Ovary (tissue), 9 donors: ENCODE measurements around the gene RYR3. TPM values are rescaled to one million over a fixed set of nuclear protein-coding genes. Genes with fewer than 3 reads are reported as not detected.

ENCODE experiments used
- DNase-seq, 5 donors: peaks; one replicate each; pipeline ENCODE4 v3.0.0-alpha.2; 2019 to 2020
- H3K27ac ChIP-seq, 2 donors: fragments of 200-600 bp; one replicate each; pipeline versions ENCODE4 v1.5.1 to v1.8.0; 2019 to 2022
- H3K27me3 ChIP-seq: fragments of 200-600 bp; one replicate; pipeline ENCODE4 v1.8.0; 2022
- H3K36me3 ChIP-seq: fragments of 200-600 bp; sonication (generic); one replicate; pipeline ENCODE4 v1.5.1; 2019
- H3K4me1 ChIP-seq: one replicate; pipeline ENCODE4 v1.8.1; 2013; ENCODE audit warnings: mild to moderate bottlenecking, moderate library complexity; ENCODE audit not compliant: insufficient read depth
- H3K4me3 ChIP-seq: fragments of 200-600 bp; sonication (generic); one replicate; pipeline ENCODE4 v1.5.1; 2017
- H3K9me3 ChIP-seq, 2 donors: fragments of 200-600 bp in 1 of 2; sonication (generic) in 1 of 2; one replicate each; pipeline versions ENCODE4 v1.5.1 to v1.8.1; 2013 to 2019; ENCODE audit warnings: mild to moderate bottlenecking in 1 of 2, moderate library complexity in 1 of 2
- EP300 ChIP-seq: sonication (generic); formaldehyde crosslinking; IDR thresholded peaks from one replicate; pipeline ENCODE4 v1.6.1; 2017; ENCODE audit warnings: antibody characterized with exemption
- POLR2A ChIP-seq: fragments of 450-650 bp; IDR thresholded peaks from one replicate; pipeline ENCODE4 v1.6.1; 2017; ENCODE audit warnings: antibody characterized with exemption, mild to moderate bottlenecking, moderate library complexity
- WGBS, 3 donors: extraction: QIAGEN DNeasy Blood & Tissue Kit in 1 of 3; methylation state at CpG; one replicate each; pipeline versions ENCODE4 v1.1.5 to v1.1.7; 2013 to 2017; 5-methylcytosine and 5-hydroxymethylcytosine counted together
- intact Hi-C, 4 donors: fragments of 100-400 bp; cut with DNase I; formaldehyde crosslinking; loops; one replicate each; pipeline versions ENCODE4 v1.11.0 to v1.15.1; 2022 to 2023
- polyA plus RNA-seq, 2 donors: library from polyadenylated mRNA; stranded (reverse); fragments of 200-250 nt in 1 of 2; fragments of 350-450 nt in 1 of 2; fragmentation: Illumina TruSeq in 1 of 2; extraction: RNeasy Lipid Tissue Mini Kit (QIAGEN cat#74804) in 1 of 2; gene quantifications; one replicate each; pipeline ENCODE4 v1.2.3, GENCODE V29; 2013 to 2014
- total RNA-seq, 7 donors: library from RNA; depleted of rRNA in 2 of 7; stranded (reverse); fragments of >200 nt in 2 of 7; fragmentation: NEBNext Ultra II Directional in 3 of 7; extraction: Animal tissue kit (Norgen Biotek cat#: 25700) in 3 of 7; gene quantifications; one replicate each; pipeline versions ENCODE4 v1.1.0 to v1.2.4, GENCODE V29; 2016 to 2023
- TF ChIP-seq, protein P1 (sequence below), 3 donors: fragments of 450-650 bp in 2 of 3; fragments of 200-600 bp in 1 of 3; IDR thresholded peaks; one replicate each; pipeline versions ENCODE4 v1.5.1 to v1.8.0; 2016 to 2022; ENCODE audit warnings: antibody characterized with exemption in 3 of 3, mild to moderate bottlenecking in 1 of 3
- donor health status: DM: no; HTN: no; CAD: no; lungs with moderate emphysema.
- donor health status: DM: no; HTN: no; CAD: no.
- donor health status: Bipolar disorder and iron deficiency.
- donor health status: DM: yes; HTN: yes; CAD: no.
- donor health status: DM: no; HTN: no; CAD: no.
- donor health status: DM: yes; HTN: yes; CAD: no.

Gene RYR3
- total and polyA plus RNA-seq, 9 donors, result 0.52 to 6.0 (median 0.96) TPM

- H3K4me1 ChIP-seq, result no peaks in the 10 kb centered on the region
- 56 to 64% (median 58%) methylated on average over 9 of the region's 9 CpGs for WGBS, 3 donors
- no peaks in the 10 kb centered on the region for H3K27me3 ChIP-seq
- DNase-seq, result no peak
- intact Hi-C loops, result no loop called here
- H3K4me3 ChIP-seq, result no peak overlapping the region
- no peaks in the 10 kb centered on the region for H3K36me3 ChIP-seq
- no peak overlapping the region for H3K27ac ChIP-seq
- H3K9me3 ChIP-seq, result no peaks in the 10 kb centered on the region
- TF ChIP-seq POLR2A, result no peak
- TF ChIP-seq EP300, result no peak
- TF ChIP-seq, protein P1, sequence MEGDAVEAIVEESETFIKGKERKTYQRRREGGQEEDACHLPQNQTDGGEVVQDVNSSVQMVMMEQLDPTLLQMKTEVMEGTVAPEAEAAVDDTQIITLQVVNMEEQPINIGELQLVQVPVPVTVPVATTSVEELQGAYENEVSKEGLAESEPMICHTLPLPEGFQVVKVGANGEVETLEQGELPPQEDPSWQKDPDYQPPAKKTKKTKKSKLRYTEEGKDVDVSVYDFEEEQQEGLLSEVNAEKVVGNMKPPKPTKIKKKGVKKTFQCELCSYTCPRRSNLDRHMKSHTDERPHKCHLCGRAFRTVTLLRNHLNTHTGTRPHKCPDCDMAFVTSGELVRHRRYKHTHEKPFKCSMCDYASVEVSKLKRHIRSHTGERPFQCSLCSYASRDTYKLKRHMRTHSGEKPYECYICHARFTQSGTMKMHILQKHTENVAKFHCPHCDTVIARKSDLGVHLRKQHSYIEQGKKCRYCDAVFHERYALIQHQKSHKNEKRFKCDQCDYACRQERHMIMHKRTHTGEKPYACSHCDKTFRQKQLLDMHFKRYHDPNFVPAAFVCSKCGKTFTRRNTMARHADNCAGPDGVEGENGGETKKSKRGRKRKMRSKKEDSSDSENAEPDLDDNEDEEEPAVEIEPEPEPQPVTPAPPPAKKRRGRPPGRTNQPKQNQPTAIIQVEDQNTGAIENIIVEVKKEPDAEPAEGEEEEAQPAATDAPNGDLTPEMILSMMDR (IDR thresholded peaks at IDR 0.05), result no peak
Measured at GRCh38 chr15:33448961-33449606, 138.3 kb downstream of the RYR3 start.

DNA sequence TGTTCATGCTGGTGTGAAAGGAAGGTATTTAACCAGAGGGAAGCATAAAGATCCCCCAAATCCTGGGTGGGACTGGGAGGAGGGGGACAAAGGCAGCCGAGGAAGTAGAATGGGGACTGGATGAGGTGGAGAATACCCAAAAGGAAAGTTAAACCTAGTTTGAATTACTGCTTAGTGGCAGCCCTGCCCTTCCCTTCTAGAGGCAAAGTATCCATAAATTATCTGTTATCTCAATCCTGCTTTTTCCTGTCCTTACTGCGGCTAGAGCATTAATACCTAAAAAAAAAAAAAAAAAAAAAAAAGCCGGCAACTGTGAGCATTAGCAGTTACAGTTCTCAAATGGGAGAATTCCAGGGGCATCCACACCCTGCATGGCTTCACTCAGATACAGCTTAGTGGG is 139.0 kb downstream of the RYR3 start:
- no peak overlapping the region for H3K4me3 ChIP-seq
- intact Hi-C loops, result no loop called here
- TF ChIP-seq POLR2A (no peak), EP300 (no peak)
- TF ChIP-seq, protein P1 (IDR thresholded peaks at IDR 0.05), result no peak

DNA sequence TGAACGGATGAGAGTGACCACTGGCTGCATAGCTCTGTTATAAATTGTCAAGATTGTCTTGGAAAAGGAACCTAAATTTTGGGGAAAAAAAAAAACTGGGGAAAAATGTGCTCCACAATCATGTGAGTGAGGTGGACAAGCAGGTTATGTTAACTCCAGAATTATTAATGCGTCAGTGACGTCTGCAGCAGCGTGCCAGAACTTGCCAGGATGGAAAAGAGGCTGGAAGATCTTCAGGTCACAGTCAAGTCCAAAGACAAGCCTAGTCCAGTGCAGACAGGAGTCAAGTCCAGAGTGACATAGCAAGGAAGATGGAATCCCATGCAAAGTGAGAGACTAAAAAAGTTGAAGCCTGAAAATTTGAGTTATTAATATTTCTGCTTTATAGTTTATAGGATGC is 140.6 kb downstream of the RYR3 start:
- Histone ChIP-seq H3K27me3 (no peaks in the 10 kb centered on the region), H3K4me1 (no peaks in the 10 kb centered on the region), H3K27ac (no peak overlapping the region), H3K36me3 (no peaks in the 10 kb centered on the region), H3K9me3 (no peaks in the 10 kb centered on the region), H3K4me3 (no peak overlapping the region)
- intact Hi-C loops, result no loop called here
- 78 to 80% (median 79%) methylated on average over 4 of the region's 4 CpGs for WGBS, 3 donors
- TF ChIP-seq EP300 (no peak), POLR2A (no peak)
- TF ChIP-seq, protein P1 (IDR thresholded peaks at IDR 0.05), result no peak
- no peak for DNase-seq

More for the DNA sequence above, 139.0 kb downstream of the RYR3 start:
- Histone ChIP-seq H3K9me3 (no peaks in the 10 kb centered on the region), H3K4me1 (no peaks in the 10 kb centered on the region), H3K27ac (no peak overlapping the region), H3K36me3 (no peaks in the 10 kb centered on the region), H3K27me3 (no peaks in the 10 kb centered on the region)
- no peak for DNase-seq
- WGBS, 3 donors, result 10 to 12% (median 11%) methylated on average over 3 of the region's 3 CpGs

DNA sequence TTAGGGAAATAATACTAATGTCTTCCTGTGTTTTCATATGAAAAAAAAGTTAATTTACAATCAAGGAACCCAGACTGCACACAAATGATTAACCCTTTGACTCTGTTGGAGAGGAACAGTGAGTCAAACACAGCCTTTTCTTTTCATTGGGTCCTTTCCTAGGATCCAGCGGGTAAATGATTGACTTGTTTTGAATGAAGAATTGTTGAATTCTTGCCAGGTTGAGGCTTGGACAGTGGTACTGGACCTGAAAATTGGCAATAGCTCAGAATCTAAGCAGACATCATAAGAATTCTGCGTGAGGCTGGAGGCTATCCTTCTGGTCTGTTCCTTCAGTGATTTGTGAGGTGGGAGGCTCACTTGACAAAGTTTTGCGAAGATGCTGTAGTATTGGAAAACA is 143.0 kb downstream of the RYR3 start:
- no peak for TF ChIP-seq POLR2A
- no peak for TF ChIP-seq EP300
- TF ChIP-seq, protein P1 (IDR thresholded peaks at IDR 0.05), result no peak
- intact Hi-C loops, result no loop called here
- 84 to 88% (median 85%) methylated on average over 3 of the region's 3 CpGs for WGBS, 3 donors

More for the DNA sequence above, 143.0 kb downstream of the RYR3 start:
- Histone ChIP-seq H3K4me1 (no peaks in the 10 kb centered on the region), H3K36me3 (no peaks in the 10 kb centered on the region), H3K9me3 (no peaks in the 10 kb centered on the region), H3K27ac (no peak overlapping the region), H3K27me3 (no peaks in the 10 kb centered on the region), H3K4me3 (no peak overlapping the region)
- DNase-seq, result no peak
